GM10847 (cell line): ENCODE data around the gene FCAMR.

Experiments
- POLR2A ChIP-seq: IDR thresholded peaks from 2 replicates; pipeline ENCODE4 v1.6.1; 2011; ENCODE audit not compliant: insufficient read length; ENCODE audit errors: extremely low read depth

The FCAMR gene

DNA sequence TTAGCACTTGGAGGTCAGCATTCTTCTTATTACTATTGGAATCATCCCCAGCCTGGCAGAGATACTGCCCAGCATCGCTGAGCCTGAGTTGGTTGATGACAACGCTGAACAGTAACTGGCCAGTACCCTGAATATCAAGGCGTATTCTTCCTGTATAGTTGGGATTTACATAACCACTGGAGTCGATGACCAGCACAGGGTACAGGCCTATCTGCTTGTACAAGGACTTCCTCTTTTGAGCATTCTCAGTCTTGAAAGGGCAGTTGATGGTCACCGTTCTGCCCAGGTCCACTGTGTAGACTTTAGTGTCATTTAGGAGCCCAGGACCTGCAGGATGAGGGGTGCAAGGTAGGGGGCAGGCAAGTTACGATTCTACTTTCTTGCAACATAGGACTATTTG is 32.8 kb downstream of the FCAMR start:
- TF ChIP-seq POLR2A, result no peak

- TF ChIP-seq POLR2A, result no peak
These were observed 34.7 kb downstream of the FCAMR start for GRCh38 chr1:206935491-206936067.

GRCh38 chr1:206933333-206933945 is 36.8 kb downstream of the FCAMR start:
- no peak for TF ChIP-seq POLR2A

DNA sequence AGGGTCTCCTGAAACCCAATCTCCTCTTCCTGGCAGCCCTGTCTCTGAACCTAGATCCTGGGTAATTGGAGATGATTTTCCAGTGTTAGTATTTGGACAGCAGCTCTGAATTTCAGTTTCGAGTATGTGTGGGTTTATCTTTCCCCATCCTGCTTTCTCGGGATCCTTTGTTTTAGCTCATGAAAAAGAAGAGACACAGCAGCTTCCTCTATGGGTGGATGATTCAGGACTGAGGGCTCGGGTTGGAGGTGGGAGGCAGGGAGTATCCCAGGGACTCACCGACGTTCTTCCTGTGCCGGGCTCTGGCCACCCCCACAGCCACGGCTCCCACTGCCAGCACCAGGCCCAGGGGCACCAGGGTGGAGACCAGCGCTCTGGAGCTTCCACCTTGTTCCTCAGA is 38.1 kb downstream of the FCAMR start:
- no peak for TF ChIP-seq POLR2A

- no peak for TF ChIP-seq POLR2A
These were observed 38.6 kb downstream of the FCAMR start for GRCh38 chr1:206931709-206932108.

DNA sequence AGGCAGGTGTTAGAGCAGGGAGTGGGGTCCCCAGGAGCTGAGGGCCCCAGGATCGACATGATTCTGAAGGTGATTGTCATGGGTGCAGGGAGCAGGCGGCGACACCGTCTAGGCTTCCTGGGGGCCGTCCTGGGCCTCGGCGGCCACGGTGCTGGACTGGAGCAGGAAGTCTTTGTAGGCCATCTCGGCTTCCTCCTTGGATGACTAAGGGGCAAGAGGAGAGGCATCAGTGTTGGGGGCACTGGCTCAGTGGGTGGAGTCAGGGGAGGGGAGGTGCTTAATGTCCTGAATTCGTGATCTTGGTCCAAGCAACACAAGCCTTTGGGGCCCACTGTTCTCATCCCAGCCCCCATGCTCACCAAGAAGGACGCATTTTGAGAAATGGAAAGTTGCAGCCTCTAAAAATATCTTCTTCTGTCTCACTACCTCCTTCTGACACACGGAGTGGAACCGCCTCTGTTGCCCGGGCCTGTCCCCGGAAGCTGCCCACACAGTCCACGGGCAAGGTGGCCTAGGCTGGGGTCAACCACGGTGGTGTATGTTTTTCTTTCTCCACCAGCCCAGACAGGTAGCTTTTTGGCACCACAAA is 40.0 kb downstream of the FCAMR start:
- TF ChIP-seq POLR2A, result peak; percentile 48

- no peak for TF ChIP-seq POLR2A
These were observed 40.7 kb downstream of the FCAMR start for GRCh38 chr1:206929524-206929923.

DNA sequence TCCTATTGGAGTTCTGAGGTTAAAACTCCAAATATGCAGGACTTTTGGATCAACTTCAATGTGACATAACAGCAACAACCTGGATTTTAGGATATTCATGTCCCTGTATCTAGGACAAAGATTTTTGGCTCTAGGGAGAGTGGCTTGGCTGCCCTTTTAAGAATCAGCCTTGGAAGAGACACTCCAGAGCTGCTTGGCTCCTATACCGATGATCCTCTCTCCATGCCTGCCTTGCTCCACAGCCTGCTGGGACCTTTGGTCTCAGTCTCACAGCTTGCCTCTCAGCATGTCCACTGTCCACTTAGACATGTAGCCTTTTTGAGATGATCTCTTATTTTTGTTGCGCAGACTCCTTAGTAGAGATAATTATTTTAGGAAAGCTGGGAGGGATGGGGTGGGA is 44.0 kb downstream of the FCAMR start:
- no peak for TF ChIP-seq POLR2A

- TF ChIP-seq POLR2A, result peak; percentile 18
These were observed 45.0 kb downstream of the FCAMR start for GRCh38 chr1:206925106-206925736.

DNA sequence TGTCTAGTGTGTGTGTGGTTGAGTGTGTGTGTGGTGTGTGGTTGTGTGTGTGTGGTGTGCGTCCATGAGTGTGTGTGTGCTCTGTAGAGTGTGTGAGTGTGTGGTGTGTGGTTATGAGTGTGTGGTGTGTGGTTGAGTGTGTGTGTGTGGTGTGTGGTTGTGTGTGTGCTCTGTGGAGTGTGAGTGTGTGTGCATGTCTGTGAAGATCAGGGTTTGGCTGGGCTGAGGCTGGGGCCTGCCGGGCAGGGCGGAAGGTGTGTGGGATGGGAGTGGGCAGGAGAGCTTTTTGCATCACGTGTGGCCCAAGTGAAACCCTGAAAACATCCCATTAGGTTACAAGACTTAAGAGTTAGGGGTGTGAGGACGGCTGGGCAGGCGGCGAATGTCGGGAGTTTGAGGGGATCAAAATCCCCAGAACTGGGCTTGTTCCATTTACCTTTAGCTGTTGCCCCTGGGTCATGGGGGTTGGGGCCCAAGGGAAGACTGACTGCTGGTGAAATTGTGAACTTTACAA is 45.6 kb downstream of the FCAMR start:
- TF ChIP-seq POLR2A, result peak; percentile 13

DNA sequence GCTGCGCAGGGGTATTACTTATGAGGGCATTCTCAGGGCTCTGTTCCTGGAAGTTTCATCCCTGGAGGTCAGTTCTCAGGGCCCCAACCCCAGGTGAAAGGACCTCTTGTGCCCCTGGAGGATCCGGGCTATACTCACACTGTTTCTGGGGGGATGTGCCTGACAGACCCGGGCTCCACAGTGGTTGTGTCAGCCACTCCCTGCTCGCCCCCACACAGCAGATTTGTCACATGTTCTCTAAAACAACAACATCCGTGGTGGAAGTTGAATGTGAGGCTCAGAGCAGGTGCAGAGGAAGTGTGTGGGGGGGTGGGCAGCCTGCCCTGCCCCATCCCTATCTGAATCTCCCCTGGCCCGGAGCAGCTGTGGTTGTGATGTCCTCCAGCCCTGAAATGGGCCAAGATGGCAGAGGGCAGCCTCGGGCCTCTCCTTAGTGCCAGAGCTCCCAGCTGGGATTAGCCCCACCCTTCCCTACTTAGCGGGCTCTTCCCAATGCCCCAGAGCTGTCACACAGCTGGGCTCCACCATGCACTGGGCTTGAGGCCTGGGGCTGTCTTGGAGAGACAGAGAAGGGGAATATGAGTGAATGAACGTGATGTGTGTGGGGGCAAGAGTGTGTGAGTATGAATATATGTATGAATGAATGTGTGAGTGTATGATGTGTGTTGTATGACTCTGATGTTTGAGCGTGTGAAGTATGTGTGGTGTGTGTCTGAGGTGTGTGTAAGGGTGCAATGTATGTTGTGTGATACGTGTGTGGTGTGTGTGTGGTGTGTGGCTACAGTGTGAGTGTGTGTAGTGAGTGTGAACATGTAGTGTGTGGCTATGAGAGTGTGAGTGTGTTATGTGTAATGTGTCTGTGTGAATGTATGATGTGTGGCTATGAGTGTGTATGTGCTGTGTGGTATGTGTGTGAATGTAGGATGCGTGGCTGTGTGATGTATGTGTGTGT is 47.0 kb downstream of the FCAMR start:
- TF ChIP-seq POLR2A, result peak; percentile 36

DNA sequence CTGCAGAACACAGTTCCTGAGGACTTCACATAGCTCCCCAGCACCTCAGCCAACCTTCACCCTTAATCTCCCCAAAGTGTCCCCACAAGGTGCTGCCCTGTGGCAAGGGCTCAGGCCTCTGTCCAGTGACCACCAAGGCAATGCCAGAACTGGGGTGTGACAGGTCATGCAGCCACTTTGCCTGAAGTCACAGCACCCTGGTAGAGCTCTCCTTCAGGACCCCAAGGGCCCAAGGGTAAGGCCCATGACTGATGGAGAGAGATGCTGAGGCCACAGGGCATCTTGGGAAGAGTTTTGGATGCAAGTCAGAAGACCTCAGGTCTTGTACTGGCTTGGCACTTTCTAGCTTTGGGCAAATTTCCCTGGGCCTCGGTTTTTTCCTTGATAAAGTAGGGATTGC is 47.7 kb downstream of the FCAMR start:
- TF ChIP-seq POLR2A, result no peak

DNA sequence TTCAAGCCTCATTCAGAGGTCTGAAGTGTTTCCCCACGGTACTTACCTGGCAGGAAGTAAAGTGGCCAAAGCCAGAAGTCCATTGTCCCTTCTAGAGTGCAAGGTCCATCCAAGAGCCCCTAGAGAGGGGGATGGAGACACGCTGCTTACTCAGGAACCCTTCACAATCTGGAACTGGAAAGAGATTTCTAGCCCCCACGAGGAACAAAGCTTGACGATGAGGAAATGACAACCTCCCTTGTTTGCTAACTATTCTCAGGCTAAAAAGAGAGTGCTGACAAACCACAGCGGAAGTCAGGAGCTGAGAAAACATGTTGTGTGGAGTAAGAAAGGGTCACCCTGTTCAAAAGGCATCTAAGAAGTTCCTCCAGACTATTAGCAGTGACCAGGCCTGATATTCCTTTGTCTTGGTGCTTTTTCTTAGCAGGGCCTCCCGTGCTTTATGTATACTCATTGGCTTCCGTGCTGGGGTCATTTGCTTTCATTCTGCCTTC is 48.4 kb downstream of the FCAMR start, which contains the start of gene FCMR:
FCMR (minus strand) TSS at position 170 of the 494 bp plus-strand sequence; CDS start at position 83, 87 bp downstream.
- TF ChIP-seq POLR2A, result no peak

- TF ChIP-seq POLR2A, result no peak
These were observed 52.2 kb downstream of the FCAMR start for GRCh38 chr1:206918076-206918475.

GRCh38 chr1:206916000-206916709 is 54.1 kb downstream of the FCAMR start:
- TF ChIP-seq POLR2A, result no peak
